Measurements from ENCODE around the gene TEDC2. TPM values are rescaled to one million over a fixed set of nuclear protein-coding genes. Genes with fewer than 3 reads are reported as not detected.

Gene TEDC2
- total RNA-seq, 1 donor from 2014 or later = 16.0 TPM

DNA sequence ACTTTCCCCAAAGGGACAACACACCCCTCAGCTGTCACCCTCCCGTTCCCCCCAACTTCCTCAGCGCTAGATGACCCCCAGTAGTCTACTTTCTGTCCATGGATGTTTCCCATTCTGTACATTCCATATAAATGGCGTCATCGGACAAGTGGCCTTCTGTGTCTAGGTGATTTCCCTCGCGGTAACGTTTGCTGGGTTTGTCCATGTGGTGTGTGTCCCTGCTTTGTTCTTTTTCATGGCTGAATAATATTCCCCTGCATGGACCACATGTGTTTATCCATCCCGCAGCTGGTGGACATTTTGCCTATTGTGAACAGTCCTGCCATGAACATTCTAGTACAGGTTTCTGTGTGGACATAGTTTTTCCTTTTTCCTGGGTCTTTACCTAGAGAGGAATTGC, 7.3 kb upstream of the TEDC2 start:
- no peak for TF ChIP-seq CTCF (IDR thresholded peaks at IDR 0.05; ENCODE audit: unreplicated experiment)
- peaks cover 31% of the 10 kb centered on the region for H3K36me3 Mint-ChIP-seq
- DNase-seq (ENCODE audit: low spot score in 2 of 2, unreplicated experiment in 2 of 2) = no peak
- H3K27me3 Mint-ChIP-seq (ENCODE audit: low read depth) = no peaks in the 10 kb centered on the region
- no peak overlapping the region for H3K27ac Mint-ChIP-seq
- H3K4me1 Mint-ChIP-seq = no peaks in the 10 kb centered on the region
- no peaks in the 10 kb centered on the region for H3K9me3 Mint-ChIP-seq
- no peak overlapping the region for H3K4me3 Mint-ChIP-seq

DNA sequence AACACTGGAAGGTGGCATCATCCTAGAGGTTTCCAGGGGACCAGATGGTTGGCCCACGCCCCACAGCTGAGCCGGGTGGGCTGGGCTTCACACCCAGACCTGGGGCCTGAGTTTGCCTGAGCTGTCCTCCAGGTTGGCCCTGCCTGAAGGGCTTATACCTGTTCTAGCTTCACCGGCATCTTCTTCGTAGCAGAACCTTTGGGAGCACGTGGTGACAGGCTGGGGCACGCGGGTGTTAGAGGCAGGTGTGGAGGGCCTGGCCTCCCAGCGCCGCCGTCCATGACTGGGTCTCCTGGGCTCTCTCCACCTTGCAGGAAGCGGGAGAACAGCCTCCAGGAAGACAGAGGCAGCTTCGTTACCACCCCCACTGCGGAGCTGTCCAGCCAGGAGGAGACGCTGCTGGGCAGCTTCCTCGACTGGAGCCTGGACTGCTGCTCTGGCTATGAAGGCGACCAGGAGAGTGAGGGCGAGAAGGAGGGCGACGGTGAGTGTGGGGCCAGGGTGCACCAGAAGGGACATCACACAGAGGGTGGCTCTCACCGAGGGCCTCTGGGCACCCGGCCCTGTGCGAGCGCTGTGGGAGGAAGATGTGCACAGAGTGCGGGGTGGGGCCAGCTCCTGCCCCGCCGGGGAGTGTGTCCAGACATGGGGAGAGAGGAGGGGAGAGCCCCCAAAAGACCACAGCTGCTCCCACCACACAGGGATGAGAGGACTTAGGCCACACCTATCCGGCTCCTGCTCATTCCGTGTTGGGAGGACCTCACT, 4.6 kb upstream of the TEDC2 start:
- no peak for TF ChIP-seq CTCF (IDR thresholded peaks at IDR 0.05; ENCODE audit: unreplicated experiment)
- peaks cover 5% of the 10 kb centered on the region for H3K4me1 Mint-ChIP-seq
- H3K27ac Mint-ChIP-seq = no peak overlapping the region
- H3K27me3 Mint-ChIP-seq (ENCODE audit: low read depth) = no peaks in the 10 kb centered on the region
- H3K9me3 Mint-ChIP-seq = no peaks in the 10 kb centered on the region
- H3K36me3 Mint-ChIP-seq = peaks cover 29% of the 10 kb centered on the region
- DNase-seq (ENCODE audit: low spot score in 2 of 2, unreplicated experiment in 2 of 2) = no peak
- no peak overlapping the region for H3K4me3 Mint-ChIP-seq

- no peaks in the 10 kb centered on the region for H3K9me3 Mint-ChIP-seq
- no peak overlapping the region for H3K4me3 Mint-ChIP-seq
- DNase-seq (ENCODE audit: low spot score in 2 of 2, unreplicated experiment in 2 of 2) = no peak
- no peak overlapping the region for H3K27ac Mint-ChIP-seq
- peaks cover 5% of the 10 kb centered on the region for H3K4me1 Mint-ChIP-seq
- H3K27me3 Mint-ChIP-seq (ENCODE audit: low read depth) = no peaks in the 10 kb centered on the region
- H3K36me3 Mint-ChIP-seq = peaks cover 25% of the 10 kb centered on the region
- TF ChIP-seq CTCF (IDR thresholded peaks at IDR 0.05; ENCODE audit: unreplicated experiment) = no peak
These were observed 3.3 kb upstream of the TEDC2 start for GRCh38 chr16:2456551-2457153.

DNA sequence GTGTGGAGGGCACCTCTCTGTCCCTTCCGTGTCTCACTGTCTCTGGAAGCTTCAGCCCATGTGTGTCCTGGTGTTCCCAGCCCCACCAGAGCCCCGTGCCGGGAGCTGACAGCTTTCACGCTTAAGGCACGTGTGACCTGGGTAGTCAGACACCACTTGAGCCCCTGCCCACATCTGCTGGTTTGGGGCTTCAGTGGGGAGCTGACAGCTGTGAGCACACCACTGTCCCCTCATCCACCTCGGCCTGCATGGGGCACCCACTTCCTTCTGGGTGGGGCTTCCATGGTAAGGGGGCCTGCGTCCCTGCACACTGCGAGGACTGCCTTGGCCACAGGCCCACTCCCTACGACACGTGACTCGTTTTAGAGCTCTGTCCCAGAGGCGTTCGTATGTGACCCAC, 2.6 kb upstream of the TEDC2 start:
- Mint-ChIP-seq H3K4me3 (no peak overlapping the region), H3K9me3 (no peaks in the 10 kb centered on the region), H3K27me3 (ENCODE audit: low read depth) (no peaks in the 10 kb centered on the region), H3K36me3 (peaks cover 23% of the 10 kb centered on the region), H3K4me1 (peaks cover 5% of the 10 kb centered on the region), H3K27ac (no peak overlapping the region)
- no peak for DNase-seq (ENCODE audit: low spot score in 2 of 2, unreplicated experiment in 2 of 2)
- TF ChIP-seq CTCF (IDR thresholded peaks at IDR 0.05; ENCODE audit: unreplicated experiment) = no peak

GRCh38 chr16:2457946-2458345, 2.0 kb upstream of the TEDC2 start:
- Mint-ChIP-seq H3K4me3 (no peak overlapping the region), H3K27ac (no peak overlapping the region), H3K36me3 (peaks cover 16% of the 10 kb centered on the region), H3K4me1 (peaks cover 5% of the 10 kb centered on the region), H3K27me3 (ENCODE audit: low read depth) (no peaks in the 10 kb centered on the region), H3K9me3 (no peaks in the 10 kb centered on the region)
- TF ChIP-seq CTCF (IDR thresholded peaks at IDR 0.05; ENCODE audit: unreplicated experiment) = no peak
- DNase-seq (ENCODE audit: low spot score in 2 of 2, unreplicated experiment in 2 of 2) = no peak
